Left lung (tissue), 10 donors: ENCODE results near the gene INPP5D. TPM values are rescaled to one million over a fixed set of nuclear protein-coding genes. Genes with fewer than 3 reads are reported as not detected.

ENCODE experiments used
- ATAC-seq: fragments of 200-7000 bp; cut with Tn5 transposase; one replicate; pipeline ENCODE4 v1.9.1; 2020; ENCODE audit warnings: moderate library complexity
- DNase-seq, 4 donors: peaks; one replicate each; pipeline ENCODE4 v3.0.0-alpha.2; 2013 to 2020
- H3K27ac ChIP-seq, 2 donors: fragments of 200-600 bp; sonication (generic) in 1 of 2; one replicate each; pipeline versions ENCODE4 v1.5.0 to v1.8.0; 2020 to 2021
- H3K27me3 ChIP-seq, 2 donors: fragments of 200-600 bp; sonication (generic) in 1 of 2; one replicate each; pipeline versions ENCODE4 v1.5.0 to v1.8.0; 2020 to 2021
- H3K36me3 ChIP-seq, 2 donors: fragments of 200-600 bp; sonication (generic) in 1 of 2; one replicate each; pipeline versions ENCODE4 v1.5.0 to v1.8.0; 2020 to 2021
- H3K4me1 ChIP-seq, 2 donors: fragments of 200-600 bp; one replicate each; pipeline ENCODE4 v1.8.0; 2021
- H3K4me3 ChIP-seq, 2 donors: fragments of 200-600 bp; sonication (generic) in 1 of 2; one replicate each; pipeline versions ENCODE4 v1.5.0 to v1.8.0; 2020 to 2021; ENCODE audit warnings: mild to moderate bottlenecking in 1 of 2
- H3K9me3 ChIP-seq, 2 donors: fragments of 200-600 bp; sonication (generic) in 1 of 2; one replicate each; pipeline versions ENCODE4 v1.5.0 to v1.8.0; 2020 to 2021
- CTCF ChIP-seq, 2 donors: fragments of 200-600 bp; sonication (generic) in 1 of 2; IDR thresholded peaks; one replicate each; pipeline versions ENCODE4 v1.5.0 to v1.8.0; 2021; ENCODE audit warnings: antibody characterized with exemption in 2 of 2
- intact Hi-C, 2 donors: fragments of 100-400 bp; cut with DNase I; formaldehyde crosslinking; loops; one replicate each; pipeline versions ENCODE4 v1.11.2 to v1.14.2; 2022
- polyA plus RNA-seq, 6 donors: library from polyadenylated mRNA; unstranded; fragments of 120-200 nt; gene quantifications; one replicate each; pipeline ENCODE4 v1.2.1, GENCODE V29; 2013; ENCODE audit not compliant: insufficient read length in 6 of 6
- total RNA-seq, 2 donors: library from RNA; stranded (reverse); fragmentation: NEBNext Ultra II Directional; extraction: Animal tissue kit (Norgen Biotek cat#: 25700); gene quantifications; one replicate each; pipeline ENCODE4 v1.2.1, GENCODE V29; 2021
- donor health status: DM: no; HTN: yes; CAD: no.
- donor health status: DM: no; HTN: no; CAD: no.

INPP5D gene
- total and polyA plus RNA-seq, 8 donors: 10.8 to 40.5 (median 15.0) TPM

DNA sequence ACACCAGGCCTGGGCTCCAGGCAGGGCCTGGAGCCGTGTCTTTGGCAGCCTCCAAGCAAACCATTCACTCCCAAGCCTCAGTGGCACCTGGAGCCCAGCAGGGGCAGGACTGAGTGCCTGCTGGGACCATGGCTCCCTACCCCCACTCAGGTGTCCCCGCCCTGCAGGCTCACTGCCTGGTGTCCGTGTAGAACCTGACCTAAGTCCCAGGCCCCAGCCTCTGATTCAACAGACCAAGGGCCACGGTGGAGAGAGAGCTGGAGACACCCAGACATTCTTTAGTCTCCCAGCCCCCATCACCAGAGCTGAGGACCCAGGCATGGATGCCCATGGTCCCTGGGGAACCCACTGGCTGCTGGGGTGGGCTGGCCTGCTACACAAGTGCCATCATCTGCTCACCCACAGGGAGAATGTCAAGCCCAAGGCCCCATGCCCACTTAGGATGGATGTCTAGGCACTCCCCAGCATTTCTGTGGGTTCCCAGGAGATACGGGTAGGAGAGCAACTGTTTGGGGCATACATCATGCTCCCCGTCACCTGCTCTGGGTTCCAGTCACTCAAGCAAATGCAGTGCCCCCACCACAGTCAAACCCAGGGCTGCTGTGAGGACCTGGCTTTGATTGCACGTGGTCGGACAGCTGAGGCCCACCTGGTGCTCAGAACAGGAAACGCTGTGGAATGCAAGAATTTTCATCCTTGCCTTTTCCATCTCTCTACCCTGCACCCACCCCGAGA, 148.4 kb downstream of the INPP5D start:
- DNase-seq: no peak
- TF ChIP-seq CTCF (IDR thresholded peaks at IDR 0.05): no peak
- intact Hi-C loops: no loop called here
- Histone ChIP-seq H3K36me3 (peaks cover 0 to 51% of the 10 kb centered on the region in 2 donors), H3K9me3 (no peaks in the 10 kb centered on the region), H3K27me3 (peaks cover 0 to 6% of the 10 kb centered on the region in 2 donors), H3K4me1 (peaks cover 8% of the 10 kb centered on the region in 2 donors), H3K27ac (no peak overlapping the region), H3K4me3 (no peak overlapping the region)
- peak; percentile 19 for ATAC-seq

DNA sequence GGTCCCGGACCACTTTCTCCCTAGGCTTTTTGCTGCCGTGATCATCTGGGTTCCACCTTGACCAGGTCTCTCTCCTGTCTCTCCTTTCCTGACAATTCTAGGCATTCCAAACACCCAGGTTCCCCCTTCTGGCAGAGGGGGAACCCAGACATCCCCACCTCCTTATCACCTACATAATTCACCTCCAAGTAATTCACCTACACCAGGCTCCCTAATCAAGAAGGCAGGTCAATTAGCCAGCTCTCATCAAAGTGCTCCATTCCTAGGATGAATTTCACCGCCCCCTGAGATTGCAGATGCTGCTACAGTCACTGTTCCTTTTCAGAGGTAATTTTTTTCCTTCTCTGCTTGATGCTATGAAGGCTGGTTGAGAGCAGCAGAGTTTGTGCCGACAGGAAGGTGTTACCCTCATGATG, 149.0 kb downstream of the INPP5D start:
- H3K4me3 ChIP-seq: no peak overlapping the region
- no peak for TF ChIP-seq CTCF (IDR thresholded peaks at IDR 0.05)
- DNase-seq: no peak
- H3K27ac ChIP-seq: no peak overlapping the region
- intact Hi-C loops: no loop called here
- peaks cover 8% of the 10 kb centered on the region in 2 donors for H3K4me1 ChIP-seq
- H3K9me3 ChIP-seq: no peaks in the 10 kb centered on the region
- peaks cover 0 to 46% of the 10 kb centered on the region in 2 donors for H3K36me3 ChIP-seq
- ATAC-seq: no peak
- peaks cover 0 to 4% of the 10 kb centered on the region in 2 donors for H3K27me3 ChIP-seq

- ATAC-seq (peak; percentile 25), DNase-seq (no peak)
- no peak overlapping the region for H3K27ac ChIP-seq
- H3K27me3 ChIP-seq: no peaks in the 10 kb centered on the region
- no peaks in the 10 kb centered on the region for H3K9me3 ChIP-seq
- peaks cover 0 to 40% of the 10 kb centered on the region in 2 donors for H3K36me3 ChIP-seq
- no peak overlapping the region for H3K4me3 ChIP-seq
- intact Hi-C loops: no loop called here
- H3K4me1 ChIP-seq: peaks cover 8% of the 10 kb centered on the region in 2 donors
- no peak for TF ChIP-seq CTCF (IDR thresholded peaks at IDR 0.05)
Observed at GRCh38 chr2:233209533-233210171, 149.5 kb downstream of the INPP5D start.

DNA sequence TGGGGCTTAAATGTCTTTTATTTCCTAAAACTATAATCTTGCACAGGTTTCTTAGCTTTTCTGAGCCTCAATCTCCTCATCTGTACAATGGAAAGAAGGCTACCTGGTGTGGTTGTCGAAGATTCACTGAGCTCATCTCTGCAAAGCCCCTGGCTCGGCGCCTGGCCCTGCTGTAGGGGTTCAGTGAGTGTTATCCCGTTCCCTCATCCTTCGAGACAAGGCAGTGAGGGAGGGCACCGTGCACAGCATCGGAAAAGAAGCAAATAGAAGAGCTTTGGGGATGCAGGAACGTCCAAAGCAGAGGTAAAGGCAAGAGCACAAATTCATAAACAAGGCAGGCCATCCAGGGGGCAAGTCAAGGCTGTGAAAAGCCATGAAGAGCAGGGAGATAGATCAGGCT, 150.1 kb downstream of the INPP5D start:
- no peak for ATAC-seq
- intact Hi-C loops: no loop called here
- TF ChIP-seq CTCF (IDR thresholded peaks at IDR 0.05): no peak

GRCh38 chr2:233210843-233211547, 150.9 kb downstream of the INPP5D start:
- Histone ChIP-seq H3K27ac (peak overlapping the region in 1 of 2 donors; percentile 31), H3K4me1 (peaks cover 8% of the 10 kb centered on the region in 2 donors), H3K4me3 (no peak overlapping the region), H3K36me3 (peaks cover 0 to 28% of the 10 kb centered on the region in 2 donors), H3K27me3 (no peaks in the 10 kb centered on the region), H3K9me3 (no peaks in the 10 kb centered on the region)
- peak; percentile 38 to 91 (median 80) for DNase-seq
- peak; percentile 91 for ATAC-seq
- TF ChIP-seq CTCF (IDR thresholded peaks at IDR 0.05): no peak
- intact Hi-C loops: no loop called here

More for the DNA sequence above, 150.1 kb downstream of the INPP5D start:
- Histone ChIP-seq H3K4me1 (peaks cover 8% of the 10 kb centered on the region in 2 donors), H3K9me3 (no peaks in the 10 kb centered on the region), H3K27me3 (no peaks in the 10 kb centered on the region), H3K36me3 (peaks cover 0 to 35% of the 10 kb centered on the region in 2 donors), H3K4me3 (no peak overlapping the region), H3K27ac (no peak overlapping the region)
- DNase-seq: no peak
